ENCODE measurements around the gene TCEAL9.

DNA sequence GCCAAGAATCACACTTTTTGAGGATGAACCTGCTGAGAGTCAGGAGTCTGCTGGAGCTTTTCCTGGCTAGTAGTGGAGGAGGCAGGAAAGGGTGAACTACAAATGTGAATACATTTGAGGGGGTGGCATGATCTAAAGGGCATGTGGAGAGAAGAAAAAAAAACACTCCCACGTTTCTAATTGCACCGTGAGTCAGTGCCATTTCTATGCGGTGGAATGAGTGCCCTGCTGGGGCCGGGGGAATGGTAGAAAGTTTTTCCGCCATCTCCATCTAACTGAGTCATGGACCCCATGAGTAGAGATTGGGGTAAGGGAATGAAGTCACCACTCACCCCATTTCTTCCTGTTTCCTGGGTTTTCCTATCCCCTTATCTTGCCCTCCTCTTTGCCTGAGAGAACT is 39.9 kb downstream of the TCEAL9 start:
- no peak for TF ChIP-seq POLR2A (IDR thresholded peaks at IDR 0.05)
- TF ChIP-seq, protein P1, sequence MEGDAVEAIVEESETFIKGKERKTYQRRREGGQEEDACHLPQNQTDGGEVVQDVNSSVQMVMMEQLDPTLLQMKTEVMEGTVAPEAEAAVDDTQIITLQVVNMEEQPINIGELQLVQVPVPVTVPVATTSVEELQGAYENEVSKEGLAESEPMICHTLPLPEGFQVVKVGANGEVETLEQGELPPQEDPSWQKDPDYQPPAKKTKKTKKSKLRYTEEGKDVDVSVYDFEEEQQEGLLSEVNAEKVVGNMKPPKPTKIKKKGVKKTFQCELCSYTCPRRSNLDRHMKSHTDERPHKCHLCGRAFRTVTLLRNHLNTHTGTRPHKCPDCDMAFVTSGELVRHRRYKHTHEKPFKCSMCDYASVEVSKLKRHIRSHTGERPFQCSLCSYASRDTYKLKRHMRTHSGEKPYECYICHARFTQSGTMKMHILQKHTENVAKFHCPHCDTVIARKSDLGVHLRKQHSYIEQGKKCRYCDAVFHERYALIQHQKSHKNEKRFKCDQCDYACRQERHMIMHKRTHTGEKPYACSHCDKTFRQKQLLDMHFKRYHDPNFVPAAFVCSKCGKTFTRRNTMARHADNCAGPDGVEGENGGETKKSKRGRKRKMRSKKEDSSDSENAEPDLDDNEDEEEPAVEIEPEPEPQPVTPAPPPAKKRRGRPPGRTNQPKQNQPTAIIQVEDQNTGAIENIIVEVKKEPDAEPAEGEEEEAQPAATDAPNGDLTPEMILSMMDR (IDR thresholded peaks at IDR 0.05) = no peak

All from prostate gland (tissue), 2 donors.